Hematopoietic multipotent progenitor cell treated with erythropoietin and hydrocortisone succinate and interleukin-3 and kit ligand, for 6 days (in vitro differentiated cells): Measurements from ENCODE around the gene VPS41.
"Not testable (repeated sequence)": the region's sequence is repeated elsewhere in the genome, so short reads cannot be mapped to it uniquely, and the experiment has no call there.

ENCODE experiments used
- DNase-seq: peaks from one replicate; pipeline ENCODE4 v3.0.0-alpha.2; 2015

Gene VPS41

DNA sequence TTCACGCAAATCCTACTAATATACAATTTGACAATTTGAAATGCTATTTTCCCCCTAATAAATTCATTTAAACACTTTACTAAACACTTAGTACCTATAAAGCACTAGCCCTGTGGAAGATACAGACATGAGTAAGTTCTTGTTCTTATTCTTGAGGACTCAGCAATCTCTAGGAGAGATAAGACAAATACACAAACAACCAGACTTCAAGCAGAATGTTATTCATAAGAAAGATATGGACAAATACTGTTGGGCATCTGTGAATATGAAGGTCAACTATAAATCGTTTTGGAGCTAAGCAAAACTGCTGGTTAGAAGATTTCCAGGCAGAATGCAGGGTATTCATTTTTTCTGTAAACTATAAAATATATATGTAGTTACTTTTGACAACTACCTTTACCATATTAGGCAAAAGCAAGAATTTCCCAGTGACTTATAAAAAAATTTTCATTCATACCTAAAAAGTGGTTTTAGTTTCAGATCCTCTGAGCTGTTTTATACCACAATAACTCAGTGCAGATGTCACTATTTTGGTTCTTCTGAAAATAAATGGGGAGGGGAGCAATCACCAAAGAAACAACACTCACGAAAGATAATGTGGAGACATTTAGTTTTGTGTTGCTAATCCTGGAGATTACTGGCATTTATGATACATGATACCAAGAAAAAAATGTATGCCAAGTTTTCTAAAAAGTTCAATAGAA, 3.8 kb downstream of the VPS41 start:
- DNase-seq, result peak; percentile 31

DNA sequence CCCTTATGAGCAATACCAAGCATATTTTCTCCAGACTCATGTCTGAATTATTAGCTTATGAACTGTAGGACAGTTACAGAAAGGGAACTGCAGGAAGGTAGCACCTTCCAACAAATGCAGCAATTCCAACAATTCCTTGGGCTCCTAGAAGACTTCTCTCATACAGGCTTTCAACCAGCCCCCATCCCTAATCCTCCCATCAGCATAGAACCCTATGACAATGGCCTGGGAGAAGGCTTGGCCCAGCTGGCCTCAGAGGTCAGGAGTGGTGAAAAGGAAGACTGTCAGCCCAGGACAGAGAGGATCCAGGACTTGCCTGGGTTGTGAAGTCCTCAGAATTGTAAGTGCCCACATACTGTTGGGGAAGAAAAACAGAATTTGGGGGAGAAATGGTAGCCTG, 5.9 kb downstream of the VPS41 start:
- DNase-seq, result no peak

DNA sequence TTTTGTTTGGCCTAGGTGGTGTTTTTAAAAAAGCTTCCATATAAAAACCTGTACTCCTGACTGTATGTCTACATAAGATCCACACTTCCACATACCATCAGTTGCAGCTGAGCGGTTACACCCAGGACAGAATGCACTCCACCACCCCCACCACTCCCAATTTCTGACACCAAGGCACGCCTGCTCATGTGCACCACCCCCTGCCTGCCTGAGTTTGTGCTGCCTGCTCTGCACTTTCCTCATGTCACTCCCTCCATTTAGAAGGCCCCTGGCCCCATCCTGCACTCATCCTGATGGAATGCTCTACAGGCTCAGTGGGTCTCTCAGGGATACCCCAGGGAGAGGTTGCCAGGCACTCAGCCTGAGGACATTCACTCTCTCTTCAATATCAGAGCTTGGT, 6.5 kb downstream of the VPS41 start:
- peak; percentile 67 for DNase-seq

DNA sequence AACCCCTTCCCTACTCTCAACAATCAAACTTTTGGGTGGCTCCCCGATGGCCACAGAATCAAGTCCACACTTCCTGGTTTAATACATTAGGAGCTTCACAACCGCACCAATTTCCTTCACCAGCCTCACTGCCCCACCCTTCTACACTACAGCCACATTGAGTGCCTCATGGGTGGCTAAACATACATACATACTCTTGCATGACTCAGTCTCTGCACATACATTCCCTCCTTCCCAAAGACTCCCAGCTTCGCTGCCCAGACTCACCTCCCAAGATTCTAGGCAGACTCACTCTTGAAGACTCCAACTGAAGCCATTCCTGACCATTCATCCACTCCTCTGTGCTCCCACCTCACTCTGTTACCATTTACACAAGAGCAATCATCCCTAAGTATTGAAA, 15.9 kb downstream of the VPS41 start:
- DNase-seq, result no peak

DNA sequence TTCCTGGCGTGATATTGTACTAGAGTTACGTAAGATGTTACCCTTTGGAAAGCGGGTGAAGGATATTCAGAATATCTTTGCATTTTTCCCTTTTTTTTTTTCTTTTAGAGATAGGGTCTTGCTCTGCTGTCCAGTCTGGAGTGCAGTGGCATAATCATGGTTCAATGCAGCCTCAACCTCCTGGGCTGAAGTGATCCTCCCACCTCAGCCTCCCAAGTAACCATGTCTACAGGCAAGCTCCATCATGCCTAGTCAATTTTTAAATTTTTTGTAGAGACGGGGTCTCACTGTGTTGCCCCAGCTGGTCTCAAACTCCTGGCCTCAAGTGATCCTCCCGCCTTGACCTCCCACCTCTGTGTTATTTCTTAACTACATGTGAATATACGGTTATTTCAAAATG, 18.4 kb downstream of the VPS41 start:
- no peak for DNase-seq

DNA sequence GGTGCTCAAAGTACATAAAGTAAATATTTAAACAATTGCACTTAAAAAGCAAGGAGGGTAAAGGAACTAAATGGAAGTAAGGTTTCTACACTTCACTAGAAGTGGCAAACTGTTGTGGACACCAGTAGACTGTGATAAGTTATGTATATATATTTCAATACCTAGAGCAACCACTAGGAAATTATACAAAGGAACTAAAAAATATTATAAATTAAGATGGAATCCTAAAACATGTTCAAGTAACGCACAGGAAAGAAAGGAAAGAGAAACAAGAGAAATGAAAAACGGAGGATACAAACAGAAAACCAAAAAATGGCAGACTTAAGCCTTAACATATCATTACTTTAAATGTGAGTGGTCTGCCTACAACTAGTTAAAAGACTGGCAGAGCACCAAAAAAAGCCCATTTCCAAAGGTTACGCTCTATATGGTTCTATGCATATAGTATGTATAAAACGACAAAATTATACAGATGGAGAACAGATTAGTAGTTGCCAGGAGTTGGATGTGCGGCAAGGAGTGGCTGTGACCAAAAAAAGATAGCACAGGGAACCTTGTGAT, 19.0 kb downstream of the VPS41 start:
- DNase-seq, result peak; percentile 27

DNA sequence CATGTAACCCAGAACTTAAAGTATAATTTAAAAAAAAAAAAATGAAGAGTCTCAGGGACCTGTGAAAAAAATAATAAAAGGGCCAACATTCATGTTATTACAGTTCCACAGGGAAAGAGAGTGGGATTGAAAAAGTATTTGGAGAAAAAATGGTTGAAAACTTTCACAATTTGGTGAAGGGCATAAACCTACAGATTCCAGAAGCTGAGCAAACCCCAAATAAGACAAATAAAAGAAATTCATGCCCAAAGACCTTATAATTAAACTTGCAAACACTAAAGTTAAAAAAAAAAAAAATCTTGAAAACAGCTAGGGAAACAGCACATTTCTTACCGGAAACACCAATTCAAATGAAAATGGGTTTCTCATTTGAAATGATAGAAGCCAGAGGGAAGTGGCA, 19.9 kb downstream of the VPS41 start:
- DNase-seq, result no peak

DNA sequence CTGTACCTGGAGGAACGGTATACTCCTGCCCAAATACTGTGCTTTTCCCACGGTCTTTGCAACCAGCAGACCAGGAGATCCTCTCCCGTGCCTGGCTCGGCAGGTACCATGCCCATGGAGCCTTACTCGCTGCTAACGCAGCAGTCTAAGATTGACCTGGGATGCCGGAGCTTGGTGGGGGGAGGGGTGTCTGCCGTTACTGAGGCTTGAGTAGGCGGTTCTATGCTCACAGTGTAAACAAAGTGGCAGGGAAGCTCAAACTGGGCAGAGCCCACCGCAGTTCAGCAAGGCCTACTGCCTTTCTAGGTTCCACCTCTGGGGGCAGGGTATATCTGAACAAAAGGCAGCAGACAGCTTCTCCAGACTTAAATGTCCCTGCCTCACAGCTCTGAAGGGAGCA, 22.7 kb downstream of the VPS41 start:
- no peak for DNase-seq

DNA sequence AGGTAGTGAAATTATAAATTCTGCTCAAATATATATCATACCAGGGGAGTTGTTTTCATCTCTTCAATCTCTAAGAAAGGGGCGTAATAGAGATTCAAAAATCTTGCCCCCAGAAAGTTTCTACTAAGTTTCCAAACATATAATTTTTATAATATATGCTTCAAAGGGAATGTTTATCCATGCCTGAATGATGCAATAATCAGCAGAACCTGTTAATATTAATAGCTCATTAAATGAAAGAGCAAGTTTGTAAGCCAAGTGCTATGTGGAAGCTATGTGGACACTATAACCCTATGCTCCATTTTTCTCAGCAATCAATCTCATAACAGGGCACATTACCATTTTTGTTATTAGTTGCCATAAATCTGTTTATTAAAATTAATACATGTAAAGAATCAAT, 25.3 kb downstream of the VPS41 start:
- no peak for DNase-seq

DNA sequence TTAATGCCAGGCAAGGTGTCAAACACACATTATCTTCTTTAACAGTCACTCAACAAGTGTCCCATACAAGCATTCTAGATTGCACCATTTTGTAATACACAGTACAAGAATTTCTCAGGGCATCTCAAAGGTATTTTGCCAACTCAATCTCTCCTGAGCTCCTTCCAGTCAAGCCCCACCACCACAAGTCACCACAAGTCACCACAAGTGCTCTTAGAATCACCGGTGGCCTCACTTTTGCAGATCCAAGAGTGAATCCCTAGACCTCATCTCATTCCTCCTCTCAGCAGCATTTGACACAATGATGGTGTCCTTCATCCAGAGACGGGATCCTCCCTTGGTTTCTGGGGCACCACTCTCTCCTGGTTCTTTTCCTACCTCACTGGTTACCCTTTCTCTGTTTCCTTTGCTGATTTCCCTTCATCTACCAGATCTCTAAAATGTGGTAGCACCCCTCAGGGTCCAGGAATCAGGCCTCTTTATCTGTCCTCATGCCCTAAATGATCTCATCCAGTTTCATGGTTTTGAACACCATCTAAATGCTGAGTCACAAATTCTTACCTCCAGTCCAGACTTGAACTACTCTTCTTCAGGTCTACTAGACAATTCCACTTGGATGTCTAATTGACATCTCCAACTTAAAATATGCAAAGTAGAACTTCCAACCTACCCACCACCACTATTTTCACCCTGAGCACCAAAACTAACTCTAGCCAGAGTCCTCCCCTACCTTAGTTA, 26.9 kb downstream of the VPS41 start:
- DNase-seq, result no peak

DNA sequence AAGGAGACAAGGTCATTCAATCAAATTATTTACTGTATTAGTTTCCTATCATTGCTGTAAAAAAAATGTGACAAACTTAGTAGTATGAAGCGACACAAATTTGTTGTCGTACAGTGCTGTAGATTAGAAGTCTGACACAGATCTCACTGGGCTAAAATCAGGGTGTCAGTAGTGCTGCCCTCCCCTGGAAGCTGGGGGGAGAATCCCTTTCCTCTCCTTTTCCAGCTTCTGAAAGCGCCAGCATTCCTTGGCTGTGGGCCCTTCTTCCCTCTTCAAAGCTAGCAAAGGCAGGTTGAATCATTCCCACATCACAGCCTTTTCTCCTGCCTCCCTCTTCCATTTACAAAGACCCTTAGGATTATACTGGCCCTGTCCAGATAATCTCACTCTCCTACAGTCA, 28.0 kb downstream of the VPS41 start:
- no peak for DNase-seq

DNA sequence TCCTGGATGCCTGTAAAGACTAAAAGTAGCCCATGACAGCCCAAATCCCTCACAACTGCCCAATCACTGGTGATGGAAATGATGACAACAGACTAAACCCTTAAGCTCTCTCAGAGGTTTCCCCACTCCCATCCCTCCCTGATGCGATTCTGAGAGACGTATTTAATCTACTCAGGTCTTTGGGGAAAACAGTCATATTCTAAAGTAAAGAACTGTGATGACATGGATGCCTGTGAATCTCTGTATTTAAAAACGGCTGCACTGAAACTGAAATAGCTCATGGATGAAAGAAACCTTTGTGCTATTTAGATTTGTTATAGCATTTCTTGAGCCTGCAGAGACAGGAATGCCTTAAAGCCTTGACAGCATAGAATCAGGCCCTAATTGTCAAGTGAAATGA, 28.5 kb downstream of the VPS41 start:
- DNase-seq, result no peak

DNA sequence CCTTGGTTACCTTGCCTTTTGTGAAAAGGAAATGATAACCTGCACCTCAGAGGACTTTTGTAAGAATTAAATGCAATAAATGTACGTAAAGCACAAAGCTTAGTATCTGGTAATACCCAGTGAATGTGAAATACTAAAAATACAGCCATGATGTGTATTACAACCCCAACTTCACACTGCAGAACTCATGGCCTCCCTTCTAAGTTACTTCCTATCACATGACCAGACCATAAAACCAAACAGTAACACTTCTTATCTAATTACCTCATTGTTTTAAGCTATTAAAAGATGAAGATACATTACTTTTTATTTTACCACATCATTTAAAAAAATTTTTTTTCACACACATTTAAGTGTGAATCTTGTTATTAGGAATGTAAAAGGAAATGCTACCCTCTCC, 29.0 kb downstream of the VPS41 start:
- DNase-seq, result no peak

DNA sequence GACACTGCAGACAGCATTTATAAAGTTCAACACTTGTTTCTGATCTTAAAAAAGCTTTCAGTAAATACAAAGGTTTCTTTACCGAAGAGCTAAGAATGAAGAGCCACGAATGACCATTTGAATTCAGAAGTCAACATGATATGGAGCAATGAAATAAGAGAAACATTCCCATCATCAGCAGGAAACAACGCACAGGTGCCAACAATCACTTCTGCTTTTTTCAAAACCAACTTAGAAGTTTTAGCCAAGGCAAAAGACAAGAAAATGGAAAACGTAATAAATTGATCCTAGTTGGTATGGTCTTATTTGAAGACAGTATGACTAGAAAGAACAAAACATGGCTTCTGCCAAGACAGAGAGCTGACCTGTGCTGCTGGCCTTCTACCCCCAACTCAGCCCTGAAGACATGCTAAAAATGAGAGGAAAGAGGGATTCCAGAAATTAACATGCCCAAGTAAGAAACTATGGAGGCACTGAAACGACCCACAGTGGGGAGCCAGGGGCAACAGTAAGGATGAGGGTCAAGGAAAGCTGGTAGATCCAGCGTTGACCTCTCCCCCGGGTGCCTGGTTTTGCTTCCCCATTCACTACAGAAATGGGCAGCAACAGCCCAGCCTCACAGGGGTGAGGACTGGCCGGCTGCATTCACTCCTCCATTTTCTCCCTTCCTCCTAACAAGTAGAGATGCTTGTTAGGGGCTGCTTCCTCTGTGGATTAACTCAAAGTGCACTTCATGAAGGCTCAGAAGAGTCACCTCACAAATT, 30.1 kb downstream of the VPS41 start:
- no peak for DNase-seq

DNA sequence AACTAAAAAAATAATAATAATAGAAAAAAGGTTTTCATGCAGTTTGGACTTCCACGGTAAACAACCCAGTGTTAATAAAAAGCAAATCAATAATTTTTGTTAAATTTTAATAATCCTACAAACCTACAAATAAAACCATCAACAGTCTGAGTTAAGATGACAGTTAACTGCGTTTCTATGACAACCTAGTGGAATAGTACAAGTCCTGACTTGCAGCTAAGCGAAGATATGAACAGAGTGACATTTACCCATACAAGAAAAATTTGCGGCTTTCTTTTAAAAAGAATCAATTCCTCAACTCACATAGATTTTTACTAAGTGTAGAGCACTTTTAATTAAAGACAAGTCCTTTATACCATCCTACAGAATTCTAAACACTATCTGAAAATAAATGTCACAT, 35.6 kb downstream of the VPS41 start:
- no peak for DNase-seq

DNA sequence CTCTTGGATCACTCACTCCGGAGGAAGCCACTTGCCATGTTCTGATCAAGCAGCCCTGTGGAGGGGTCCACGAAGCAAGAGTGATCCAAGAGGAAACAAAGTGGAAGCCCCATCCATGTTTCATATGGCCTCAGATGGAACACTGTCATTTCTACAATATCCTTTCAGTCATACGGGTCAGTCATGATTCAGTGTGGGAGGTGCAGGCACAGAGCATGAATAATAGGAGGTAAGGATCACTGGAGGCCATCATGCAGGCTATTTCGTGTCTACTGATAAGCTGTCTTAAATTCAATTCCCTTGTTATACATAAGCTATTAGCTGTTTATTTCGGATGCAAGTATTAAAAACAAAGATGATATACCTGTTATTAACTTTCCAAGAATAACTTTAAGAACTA, 36.8 kb downstream of the VPS41 start:
- DNase-seq, result no peak

DNA sequence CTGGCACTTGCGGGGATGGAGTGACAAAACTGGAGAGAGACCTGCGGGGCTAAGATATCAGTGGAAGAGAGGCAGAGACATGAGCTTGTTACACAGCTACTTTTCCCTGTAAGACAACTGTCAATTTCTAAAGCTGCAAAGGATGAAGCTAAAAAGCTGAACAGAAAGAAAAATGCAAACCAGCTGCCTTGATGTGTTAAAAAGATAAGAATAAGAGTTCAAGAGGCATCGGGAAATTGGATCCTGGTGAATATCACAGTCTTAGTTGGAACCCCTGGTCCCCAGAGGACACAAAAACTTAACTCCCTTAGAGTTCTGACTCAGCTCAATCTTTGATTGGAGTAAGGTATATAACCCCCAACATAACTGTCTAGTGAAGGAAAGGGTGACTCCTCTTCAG, 38.8 kb downstream of the VPS41 start:
- no peak for DNase-seq

DNA sequence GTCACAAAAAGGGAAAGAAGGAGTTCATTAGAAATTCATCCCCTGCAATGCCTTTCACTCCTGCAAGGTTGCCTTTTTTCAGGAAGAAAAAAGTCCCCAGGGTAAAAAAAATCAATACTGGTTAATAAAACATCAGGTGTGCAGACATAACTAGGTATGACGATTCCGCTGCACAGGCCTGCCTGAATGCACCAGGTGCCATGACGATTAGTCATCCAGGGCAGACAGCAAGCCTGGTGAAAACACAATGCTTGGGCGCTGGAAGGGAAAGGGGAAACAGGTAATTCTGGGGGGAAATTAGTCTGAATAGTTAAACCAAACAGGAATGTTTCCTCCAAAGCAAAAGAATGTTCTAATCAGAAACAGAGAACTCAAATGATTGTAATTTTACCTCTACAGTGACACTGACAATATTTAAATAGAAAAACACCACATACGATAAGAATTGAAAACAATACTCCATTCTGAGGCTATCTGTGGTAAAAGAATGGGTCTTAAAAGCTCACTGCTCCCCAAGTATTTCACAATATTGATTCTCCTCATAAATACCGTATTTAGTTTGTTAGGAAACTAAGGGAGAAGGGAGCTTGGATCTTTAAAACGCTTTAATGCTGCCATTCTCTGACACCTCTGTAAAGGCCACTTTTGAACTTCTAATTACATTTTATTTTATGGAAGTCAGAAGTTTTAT, 45.2 kb downstream of the VPS41 start:
- no peak for DNase-seq

DNA sequence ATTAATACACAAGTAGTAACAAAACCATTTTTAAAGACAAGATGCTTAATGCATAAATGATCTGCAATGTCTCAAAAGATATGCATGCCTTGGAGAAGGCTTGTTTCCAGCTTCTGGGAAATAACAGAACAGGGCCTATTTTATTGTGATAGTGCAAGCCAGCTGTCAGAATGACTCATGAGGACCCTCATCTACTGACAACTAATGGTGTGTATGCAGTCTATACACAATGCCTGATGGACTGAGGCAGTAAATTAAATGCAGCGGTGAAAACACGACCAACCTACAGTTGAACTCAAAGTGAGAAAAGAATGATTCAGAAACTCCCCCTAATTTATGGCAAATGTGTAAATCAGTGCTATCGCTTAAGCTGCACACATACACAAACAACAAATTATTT, 46.3 kb downstream of the VPS41 start:
- no peak for DNase-seq

DNA sequence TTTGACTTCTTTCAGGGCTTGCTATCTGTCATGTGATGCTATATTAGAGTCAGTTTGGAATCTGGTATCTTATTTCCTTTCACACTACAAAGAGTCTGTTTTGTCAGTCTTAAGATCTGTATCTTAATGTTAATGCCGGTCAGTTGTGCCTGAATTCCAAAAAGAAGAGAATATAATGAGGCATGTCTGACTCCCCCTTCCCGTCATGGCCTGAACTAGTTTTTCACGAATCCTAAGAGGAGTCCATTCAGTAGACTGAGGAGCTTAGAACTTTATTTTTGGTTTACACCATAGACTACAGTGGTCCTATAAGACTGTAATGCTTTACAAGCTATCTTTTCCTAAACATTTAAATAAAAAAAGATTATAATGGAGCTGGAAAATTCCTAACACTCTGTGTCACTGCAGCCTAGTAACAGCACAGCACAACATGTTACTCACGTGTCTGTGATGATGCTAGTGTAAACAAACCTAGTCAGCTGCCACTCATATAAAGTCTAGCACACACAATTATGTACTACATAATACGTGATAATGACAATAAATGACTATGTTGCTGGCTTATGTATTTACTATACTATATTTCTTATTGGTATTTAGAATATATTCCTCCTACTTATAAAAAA, 50.6 kb downstream of the VPS41 start:
- DNase-seq, result no peak

DNA sequence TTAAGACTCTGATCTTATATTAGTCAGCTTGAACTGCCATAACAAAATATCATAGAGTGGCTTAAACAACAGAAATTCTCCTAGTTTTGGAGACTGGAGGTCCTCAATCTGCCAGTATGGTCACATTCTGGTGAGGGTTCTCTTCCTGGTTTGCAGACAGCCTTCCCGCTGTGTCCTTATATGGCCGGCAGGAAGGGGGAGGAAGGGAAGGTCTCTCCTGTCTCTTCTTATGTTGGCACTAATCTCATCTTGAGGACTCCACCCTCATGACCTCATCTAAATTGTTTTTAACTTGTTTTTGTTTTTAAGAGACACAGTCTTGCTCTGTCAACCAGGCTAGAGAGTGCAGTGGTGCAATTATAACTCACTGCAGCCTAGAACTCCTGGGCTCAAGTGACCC, 53.1 kb downstream of the VPS41 start:
- peak; percentile 24 for DNase-seq

DNA sequence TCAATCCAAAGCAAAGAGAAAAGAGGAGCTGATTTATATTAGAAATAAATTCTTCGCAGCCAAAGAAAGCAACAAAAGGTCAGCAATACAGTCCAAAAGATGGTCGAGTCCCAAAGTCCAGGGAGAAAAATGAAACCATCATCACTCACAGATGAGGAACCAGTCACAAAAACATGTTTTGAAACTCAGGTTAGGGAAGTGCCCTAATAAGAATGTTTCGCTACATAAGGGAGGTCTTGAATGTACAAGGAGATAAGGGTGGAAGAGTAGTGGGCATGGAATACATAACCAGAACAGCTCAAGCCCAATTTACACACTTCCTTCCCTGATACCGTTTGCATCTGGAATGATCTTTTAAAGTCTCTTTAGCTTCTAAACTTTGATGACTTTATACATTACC, 53.6 kb downstream of the VPS41 start:
- DNase-seq, result no peak

DNA sequence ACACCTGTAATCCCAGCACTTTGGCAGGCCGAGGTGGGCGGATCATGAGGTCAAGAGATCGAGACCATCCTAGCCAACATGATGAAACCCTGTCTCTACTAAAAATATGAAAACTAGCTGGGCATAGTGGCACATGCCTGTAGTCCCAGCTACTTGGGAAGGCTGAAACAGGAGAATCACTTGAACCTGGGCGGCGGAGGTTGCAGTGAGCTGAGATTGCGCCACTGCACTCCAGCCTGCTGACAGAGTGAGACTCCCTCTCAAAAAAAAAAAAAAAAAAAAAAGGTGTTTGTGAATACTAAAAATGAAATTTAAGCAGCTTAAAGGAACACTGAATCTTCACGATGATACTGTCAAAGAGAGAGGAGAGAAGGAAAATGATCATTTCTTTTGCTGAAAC, 54.0 kb downstream of the VPS41 start:
- DNase-seq, result not testable (repeated sequence)
